NCI-H1694 treated with DMSO at 0.1 percent for 48 hours (cell line): Measurements from ENCODE around the gene NR2F1.

Source experiments
- DNase-seq: peaks from one replicate; lab custom pipeline; 2025; lab: John Stamatoyannopoulos, UW

Gene NR2F1

DNA sequence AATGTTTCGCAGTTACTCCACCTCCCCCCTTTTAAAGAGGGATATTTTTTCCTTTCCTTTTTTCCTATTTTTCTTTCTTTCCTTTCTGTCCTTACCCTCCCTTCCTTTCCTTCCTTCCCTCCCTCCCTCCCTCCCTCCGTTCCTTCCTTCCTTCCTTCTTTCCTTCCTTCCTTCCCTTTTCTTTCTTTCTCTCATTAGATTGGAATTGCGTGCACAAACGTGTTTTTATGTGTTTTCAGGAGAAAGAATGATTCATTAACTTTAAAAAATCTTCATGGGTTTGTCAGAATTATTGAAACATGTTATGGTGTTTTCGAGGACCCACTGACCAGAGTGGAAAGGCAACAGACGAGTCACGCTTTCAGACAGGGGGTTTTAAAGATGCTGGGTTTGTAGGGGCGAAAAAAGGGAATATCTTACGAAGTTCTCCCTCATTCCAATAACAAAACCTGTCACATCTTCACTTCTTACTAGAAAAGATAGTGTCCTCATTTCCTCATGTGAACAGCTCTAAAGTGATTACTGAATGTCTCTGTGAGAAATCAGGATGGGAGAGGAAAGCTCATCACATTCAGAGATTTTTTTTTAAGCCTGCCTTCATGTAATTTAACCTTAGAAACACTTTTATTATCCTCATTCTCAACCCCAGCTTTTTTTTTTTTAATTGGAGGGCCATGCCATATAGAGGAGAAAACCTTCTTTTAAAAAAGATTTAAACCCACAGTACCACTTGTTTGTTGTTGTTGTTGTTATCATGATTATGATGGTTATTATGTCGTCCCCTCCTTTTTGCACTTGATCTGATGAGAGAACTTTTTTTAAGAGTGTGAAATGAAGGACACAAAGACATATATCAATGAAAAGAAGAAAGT lies 21.9 kb downstream of the NR2F1 start:
- no peak for DNase-seq

DNA sequence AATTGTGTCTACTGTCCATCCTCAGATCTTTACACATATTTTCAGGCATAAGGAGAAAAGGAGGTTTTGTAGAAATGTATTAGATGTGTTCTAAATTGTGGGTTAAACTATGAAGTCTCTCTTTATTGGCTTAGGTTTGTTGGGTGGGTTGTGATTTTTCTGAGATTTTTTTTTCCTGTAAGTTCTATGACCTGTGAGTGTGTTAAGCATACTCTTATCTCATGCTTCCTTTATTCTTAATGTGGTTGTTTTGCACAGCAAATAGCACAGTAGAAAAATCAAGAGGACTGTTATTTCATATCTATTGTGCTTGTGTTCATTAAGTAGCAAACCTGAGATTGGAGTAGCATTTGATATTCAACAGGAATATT lies 23.3 kb downstream of the NR2F1 start:
- no peak for DNase-seq

DNA sequence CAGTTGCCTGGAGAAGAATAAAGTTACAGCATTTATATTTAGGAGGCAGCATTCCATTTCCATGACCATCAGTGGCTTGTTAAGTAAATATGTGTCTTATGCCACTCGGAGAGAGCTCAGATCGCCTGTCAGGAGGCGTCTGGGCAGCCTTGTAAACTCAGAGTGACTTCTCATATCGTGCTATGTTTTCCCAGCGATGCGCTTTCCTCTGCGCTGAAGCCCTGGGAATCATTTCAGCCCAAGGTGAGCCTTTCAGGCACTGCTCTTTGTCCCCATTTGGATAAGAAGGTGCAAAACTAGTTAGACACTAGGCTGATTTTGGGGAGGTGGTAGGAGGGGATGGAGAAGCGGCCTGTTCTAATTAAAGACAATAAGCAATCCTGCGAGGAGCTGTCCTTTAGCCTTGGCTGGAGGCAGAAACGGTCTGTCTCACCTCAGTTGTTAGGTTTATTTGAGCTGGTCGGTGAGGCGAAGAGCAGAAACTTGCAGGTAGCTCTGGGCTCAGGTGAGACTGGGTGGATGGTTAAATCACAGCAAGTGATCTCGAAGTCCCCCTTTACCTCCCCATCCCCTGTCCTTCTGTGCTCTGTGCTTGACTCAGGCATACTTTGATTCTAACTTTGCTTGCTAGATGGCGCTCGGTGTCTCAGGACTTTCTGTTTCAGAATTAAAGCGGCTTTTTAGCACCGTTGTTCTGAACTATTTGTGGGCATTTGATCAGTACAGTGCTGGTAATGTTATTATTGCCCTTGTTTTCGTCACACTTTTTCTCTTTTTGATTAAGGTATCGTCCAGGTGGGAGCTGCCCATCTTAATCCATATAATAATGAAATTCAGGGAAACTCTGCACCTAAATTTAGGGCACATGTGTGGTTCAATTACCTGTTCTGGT lies 24.6 kb downstream of the NR2F1 start:
- peak; percentile 54 for DNase-seq

DNA sequence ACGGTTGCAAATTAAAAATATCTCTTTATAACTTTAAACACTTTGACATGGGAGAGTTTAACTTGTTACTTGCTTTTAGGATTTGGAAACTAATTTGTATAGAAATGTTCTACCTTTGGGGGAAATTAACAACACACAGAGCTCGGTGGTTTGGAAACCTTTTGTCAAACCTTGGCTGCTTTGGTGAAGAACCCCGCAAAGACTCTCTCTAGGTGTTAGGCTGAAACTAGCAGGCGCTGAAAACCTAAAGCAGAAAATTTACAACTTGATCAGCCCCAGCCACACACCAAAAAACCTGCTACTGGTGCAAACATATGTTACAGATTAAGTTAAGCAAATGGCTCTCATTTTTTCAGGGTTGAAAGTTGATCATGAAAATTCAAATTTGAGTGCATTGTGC lies 25.8 kb downstream of the NR2F1 start:
- DNase-seq = no peak

DNA sequence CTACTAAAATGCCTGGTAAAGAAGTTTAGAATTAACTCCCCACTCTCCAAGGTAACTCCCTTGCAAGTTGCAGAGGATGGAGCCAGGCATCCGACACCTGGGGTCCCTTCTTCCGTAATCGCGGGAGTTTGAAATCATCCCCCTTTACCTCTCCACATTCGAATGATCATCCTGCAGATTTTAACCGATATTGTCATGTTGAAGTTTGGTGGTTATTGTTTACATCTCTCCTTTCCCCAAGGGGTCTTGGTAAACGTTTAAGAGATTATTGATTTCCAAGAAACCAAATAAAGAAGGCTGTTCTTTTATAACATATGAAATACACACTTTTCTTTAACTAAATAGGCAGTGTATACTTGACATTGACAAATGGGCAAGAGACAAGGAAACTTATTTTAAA lies 26.7 kb downstream of the NR2F1 start:
- no peak for DNase-seq

DNA sequence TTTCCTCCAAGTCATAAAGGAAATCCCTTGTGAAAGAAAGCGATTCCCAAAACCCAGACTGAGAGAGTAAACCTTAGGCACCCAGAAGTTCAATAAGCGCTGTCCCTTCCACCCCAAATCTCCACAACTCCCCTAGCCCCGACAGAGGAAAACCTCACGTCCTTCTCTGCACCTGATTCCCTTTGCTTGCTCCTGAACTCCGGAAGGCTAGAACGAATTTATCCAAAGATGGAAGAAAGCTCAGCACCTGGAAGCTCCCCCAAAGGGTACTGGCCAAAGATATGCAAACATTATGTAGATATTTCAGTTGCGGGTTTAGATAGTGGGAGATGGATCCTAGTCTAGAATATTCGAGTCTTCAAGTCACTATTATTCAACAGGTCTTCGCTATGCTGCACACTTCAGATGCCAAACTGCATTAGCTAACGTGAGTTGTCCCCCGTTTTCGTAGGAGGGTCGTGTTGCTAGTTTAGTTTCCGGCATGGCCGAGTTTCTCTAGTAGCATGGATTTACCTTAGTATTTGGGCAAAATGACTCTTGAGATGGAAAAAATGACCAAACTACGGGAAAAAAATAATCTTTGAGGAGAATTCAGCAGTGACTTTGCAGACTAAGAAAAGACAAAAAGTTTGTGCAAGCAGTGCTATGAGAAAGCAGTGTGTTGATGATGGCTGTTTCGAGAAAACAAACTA lies 27.7 kb downstream of the NR2F1 start:
- DNase-seq = no peak

DNA sequence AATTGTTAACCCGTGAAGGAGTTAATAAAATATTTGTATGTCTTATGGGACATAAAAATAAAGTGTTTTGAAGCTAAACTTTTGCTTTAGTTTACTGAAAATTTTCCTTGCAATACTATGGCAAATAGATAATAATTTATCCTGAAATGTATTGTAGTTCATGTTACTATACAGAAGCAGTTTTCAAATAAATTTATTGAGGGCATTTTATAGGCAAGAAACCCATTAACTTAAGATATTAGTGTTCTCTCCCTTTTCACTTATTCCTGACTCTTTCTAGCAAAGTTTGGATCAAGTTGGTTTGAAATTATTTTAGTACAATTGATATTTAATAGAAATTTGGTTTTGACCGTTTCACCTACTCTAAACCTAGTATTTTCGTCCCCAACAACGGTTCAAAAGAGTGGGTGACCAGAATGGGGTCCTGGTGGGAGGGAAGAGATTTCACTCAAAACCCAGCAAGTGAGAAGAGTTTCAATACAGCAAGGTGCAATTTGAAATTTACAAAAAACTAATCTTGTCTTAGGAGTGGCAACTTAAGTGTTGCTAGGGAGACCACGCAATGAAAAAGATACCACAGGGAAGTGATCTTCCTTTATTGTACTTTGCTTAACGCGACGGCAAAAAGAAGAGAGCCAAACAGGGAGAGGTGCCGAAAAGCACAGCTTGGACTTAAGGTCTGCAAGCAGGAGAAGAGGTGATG lies 28.4 kb downstream of the NR2F1 start:
- DNase-seq = no peak

DNA sequence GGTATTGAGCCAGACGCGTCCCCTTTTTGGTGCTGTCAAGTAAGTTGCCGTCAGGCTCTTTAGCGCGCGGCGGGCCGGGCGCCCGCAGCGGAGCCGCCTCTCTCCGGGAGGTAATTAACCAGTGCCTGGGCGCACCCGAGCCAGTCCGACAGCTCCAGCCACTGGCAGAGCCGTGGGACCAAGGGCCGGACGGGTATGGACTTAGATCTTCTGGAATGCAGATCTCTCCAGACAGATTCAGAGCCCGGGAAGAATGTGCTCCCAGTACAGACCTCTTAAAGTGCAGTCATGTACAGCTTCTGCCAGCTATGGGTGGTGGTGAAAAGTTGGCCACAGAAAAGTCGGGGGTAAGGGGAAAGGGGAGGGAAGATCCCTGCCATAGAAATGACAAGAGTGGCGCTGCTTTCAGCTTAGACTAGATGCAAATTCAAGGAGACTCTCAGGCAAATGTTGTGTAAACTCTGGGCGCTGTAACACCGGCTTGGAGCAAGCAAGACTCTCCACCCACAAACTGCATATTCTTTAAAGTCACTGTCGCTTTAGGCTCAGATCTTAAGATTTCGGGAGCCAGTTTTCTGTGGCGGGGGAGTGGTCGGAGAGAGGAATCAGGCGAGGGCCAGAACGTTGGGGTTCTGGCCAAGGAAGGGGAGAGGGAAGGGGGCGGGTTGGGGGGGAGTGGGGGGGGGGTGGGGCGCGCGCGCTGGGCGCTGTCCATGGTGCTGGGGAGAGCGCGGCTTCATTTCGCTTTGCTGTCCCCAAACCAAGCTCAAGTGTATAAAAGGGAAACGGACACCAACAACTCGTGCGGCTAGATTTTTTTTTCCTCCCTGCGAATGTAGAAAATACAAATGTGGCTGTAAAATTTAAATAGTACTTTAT lies 29.2 kb downstream of the NR2F1 start:
- no peak for DNase-seq

DNA sequence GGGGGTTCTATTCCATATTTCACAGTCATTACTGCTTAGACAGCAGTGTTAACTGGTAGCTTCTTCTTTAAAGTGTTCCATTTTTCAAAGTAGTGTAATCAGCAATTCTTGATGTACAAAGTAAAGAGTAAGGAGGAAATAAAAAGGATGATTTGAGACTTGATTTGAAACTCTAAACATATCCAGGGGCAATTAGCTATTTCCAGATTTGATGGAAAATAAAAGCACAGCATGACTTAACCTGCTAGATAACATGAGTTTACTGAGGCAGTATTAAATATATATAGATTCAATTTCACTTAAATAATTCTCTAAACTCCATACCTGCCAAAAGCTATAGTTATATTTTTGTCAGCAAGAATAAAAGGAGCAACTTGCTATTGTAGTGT lies 29.8 kb downstream of the NR2F1 start:
- DNase-seq = no peak

DNA sequence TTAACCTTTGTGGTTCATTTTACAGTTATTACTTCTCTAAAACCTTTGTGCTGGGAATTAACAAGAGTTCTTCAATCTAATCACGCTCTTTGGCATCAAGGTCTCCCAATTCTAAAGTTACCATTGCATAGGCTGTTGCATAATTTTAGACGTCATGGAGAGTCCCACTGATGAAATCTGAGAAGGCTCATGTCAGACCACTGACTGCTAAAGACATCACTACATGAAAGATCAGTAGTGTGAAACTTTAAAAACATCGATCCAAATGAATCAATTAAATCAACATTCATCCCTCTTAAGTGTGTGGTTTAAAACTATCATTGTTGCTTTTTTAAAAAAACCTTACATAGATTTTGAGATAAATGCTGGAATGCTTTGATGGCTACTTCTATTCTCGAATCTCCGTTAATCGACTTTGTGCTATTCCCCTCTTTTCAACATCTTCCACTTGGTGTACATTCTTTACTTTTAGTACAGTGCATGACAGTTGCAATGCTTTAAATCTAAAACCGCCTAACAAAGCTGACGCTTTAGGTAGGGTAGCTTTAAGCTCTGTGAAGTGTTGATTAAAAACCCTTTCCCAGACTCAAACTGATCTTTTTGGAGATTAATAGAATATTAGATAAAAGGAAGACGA lies 33.6 kb downstream of the NR2F1 start:
- DNase-seq = no peak

DNA sequence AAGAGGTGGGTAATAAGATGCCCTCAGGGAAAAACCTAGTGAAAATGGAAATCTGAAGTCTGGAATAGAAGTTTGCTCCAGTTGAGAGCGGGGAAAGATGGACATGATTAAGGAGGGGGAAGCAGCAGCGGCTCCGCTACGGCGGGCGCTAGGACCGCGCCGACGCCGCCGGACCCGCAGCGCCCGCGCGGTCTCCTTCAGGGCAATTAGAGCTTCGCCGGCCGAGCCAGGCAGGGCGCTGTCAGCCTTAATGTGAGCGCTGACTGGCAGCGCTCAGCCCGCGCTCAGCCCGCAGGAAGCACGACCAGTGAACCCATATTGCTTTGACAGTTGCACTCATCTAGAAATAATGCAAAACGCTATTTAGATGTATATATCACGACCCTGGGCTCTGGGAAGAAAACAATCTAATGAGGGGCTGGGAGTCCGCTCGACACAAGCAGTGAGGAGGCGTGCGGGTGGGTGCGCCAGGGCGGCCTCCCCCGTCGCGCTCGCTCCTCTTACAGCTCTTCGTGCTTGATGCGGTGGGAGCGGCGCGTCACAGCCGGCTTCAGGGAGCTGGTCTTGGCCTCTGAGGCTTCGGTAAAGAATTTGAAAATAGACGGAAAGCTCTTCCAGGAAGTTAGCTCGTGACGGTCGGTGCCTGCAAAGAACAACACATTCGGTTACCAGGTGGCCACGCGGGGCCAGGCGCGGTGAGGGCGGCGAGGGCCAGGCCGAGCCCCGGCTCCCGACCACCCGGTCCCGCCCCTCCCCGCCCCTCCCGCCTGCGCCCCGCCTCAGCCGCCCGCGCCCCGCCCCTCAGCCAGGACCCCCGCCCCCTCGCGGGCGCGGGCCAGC lies 37.7 kb downstream of the NR2F1 start:
- peak; percentile 55 for DNase-seq

DNA sequence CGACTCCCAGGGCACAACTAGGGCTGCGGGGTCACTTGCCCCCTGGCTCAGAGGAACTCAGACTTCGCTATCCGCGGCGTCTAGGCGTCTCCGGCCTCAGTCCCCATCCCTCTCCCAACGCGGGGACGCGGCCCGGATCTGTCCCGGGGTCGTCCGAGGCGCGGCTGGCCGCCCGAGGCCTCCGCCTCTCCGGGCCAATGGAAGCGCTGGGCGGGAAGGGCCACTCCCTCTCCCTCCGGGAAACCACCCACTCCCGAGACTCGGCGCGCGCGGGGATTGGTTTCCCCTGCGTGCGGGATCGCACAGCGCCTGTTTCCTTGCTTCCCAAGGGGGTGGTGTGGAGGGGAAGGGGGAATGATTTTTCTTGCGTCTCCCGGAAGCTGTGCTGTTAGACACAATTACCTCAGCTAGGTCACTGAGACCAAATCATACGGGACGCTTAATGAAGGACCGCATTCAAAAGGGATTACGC lies 38.3 kb downstream of the NR2F1 start:
- DNase-seq = peak; percentile 69

DNA sequence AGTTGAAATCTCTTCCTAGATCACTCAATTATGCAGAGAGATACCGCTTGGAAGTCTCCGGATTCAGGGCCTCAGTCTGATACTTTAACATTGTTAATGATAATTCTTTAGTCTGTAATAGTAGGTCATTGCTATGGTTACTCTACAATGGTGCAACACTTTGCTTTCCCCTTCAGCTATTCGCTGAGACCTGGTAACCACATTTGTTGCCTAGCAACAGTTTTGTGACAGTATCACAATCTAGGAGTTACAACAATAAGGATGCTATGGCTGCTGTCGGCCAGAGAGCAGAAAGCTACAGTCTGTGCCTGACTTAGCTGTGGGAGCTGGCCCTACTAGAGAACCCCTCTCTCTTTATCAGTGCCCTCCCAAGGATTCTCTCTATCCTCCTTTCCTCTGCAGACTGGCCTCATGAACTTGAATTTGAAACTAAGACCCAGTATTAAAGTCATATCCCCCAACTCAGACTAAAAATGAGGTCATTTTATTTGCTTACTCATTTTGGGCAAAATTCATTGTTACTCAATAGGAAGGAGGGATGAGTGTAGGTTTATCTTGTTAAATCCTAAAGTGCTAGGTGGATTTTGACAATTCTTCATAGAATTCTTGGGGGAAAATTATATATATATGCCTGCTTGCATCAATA lies 39.3 kb downstream of the NR2F1 start:
- peak; percentile 63 for DNase-seq

DNA sequence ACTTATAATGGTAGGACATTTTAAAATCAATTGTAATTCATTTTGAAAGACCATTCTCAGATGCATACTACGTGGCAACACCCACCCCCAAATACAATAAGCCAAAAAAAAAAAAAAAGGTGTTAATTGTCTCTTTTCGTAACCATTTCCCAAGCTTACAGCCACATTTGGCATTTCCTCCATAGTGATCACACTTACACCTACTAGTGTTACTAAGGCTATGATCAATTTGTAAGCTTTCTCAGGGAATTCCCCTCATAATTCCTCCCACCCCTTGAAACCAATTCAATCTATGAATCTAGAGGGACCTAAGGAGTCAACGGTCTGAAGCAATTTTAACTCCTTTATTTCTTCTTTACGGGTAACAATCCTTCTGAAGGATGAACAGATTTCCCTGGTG lies 40.1 kb downstream of the NR2F1 start:
- DNase-seq = no peak

DNA sequence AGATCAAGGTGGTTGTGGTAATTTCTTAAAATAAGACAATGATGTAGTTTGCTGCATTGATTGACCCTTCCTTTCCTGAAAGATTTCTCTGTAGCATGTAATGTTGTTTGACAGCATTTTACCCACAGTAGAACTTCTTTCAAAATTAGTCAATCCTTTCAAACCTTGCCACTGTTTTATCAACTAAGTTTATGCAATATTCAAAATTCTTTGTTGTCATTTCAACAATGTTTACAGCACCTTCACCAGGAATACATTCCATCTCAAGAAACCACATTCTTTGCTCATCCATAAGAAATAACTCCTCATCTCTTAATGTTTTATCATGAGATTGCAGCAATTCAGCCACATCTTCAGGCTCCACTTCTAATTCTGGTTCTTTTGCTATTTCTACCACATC lies 43.8 kb downstream of the NR2F1 start:
- DNase-seq = no peak

DNA sequence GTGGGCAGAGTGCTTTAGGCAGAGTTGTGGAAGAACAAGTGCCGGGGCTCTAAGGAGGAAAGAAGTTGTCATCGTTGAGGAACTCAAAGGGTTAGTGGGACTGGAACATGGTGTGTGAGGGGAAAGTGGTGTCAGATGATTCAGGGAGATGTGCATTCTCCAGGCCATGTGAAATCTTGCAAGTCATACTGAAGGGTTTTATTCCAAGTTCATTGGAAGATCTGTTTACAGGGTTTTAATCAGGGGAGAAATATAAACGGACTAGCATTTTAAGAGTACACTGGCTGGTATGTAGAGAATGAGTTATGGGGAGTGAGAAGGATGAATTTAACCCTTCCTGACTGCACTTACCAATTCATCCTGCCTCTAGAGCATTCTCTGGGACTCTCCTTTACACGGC lies 49.3 kb downstream of the NR2F1 start:
- DNase-seq = no peak

DNA sequence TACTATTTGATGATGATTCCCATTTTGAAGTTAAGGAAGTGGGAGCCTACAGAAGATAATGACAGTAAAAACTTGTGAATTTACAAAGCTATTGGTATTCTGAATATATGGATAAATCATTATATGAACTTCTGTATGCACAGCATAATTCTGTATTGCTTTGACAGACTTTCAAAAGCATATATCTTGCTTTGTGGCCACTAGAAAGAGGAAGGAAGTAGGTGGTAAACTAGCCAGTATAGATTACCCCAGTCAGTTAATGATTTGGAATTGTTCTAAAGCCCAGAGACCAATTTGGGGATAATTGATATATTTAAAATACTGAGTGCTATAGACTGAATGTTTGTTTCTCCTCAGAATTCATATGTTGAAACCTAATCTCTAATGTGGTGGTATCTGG lies 53.0 kb downstream of the NR2F1 start:
- DNase-seq = no peak

DNA sequence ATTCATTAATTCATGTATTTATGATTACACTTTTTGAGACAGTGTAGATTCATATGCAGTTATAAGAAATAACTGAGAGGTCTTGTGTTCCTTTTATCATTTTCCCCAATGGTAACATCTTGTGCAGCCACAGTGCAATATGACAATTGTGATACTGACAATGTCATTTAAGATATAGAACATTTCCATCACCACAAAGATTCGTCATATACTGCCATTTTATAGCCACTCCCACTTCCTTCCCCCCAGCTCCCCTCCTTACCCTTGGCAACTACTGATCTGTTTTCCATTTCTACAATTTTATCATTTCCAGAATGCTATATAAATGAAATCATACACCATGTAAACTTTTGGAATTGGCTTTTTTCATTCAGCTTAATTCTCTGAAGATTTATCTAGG lies 53.8 kb downstream of the NR2F1 start:
- no peak for DNase-seq

DNA sequence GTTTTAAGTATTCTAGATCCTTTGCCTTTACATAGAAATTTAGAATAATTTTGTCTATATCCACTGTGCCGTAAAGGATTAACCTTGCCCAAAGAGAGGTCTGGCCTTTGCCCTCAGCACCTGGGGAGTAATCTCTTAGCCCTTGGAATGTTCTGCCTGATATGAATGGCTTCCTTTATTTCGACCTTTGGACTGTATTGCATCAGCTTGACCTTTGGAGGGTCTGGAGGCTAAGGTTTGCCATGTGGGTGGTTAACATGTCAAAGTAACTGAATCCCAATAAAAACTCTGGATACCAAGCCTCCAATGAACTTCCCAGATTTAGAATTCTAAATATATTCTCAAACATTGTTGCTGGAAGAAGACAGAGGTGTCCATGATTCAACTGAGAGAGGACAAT lies 54.7 kb downstream of the NR2F1 start:
- no peak for DNase-seq
